ENCODE measurements around the gene CRABP2.

CRABP2 gene

DNA sequence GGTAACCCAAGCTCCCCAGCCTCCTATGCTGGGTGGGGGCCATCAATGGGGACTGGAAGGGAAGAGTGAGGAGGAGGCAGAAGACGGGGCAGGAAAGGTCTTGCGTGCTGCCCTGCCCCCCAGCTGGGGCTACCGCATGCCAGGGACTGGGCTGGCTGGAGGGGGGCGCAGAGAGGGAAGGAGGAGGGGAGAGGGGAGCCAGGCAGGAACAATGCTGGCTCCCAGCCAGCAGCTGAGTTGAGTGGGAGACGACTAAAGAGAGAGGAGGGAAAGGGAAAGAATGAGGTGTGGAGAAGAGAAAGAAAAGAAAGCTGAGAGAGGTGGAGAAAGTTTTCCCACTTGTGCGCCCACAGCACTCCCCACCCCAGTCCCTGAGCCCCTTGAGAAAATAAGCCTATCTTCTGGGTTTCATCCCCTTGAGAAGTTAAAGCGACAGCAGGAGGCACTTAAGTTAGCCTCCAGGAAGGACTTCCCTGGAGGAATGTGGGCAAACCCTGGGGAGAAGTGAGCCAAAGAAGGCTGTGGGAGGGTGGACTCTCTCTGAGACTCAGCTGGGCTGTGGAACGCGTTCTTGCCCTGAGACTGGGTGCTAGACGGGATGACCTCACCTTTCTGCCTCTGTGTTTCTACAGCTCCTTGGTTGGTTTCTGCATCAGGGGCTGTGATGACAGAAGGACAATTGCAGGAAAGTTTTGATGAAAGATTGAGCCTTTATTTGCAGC, 15.3 kb downstream of the CRABP2 start:
- no peak for DNase-seq (ENCODE audit: low read depth)

DNA sequence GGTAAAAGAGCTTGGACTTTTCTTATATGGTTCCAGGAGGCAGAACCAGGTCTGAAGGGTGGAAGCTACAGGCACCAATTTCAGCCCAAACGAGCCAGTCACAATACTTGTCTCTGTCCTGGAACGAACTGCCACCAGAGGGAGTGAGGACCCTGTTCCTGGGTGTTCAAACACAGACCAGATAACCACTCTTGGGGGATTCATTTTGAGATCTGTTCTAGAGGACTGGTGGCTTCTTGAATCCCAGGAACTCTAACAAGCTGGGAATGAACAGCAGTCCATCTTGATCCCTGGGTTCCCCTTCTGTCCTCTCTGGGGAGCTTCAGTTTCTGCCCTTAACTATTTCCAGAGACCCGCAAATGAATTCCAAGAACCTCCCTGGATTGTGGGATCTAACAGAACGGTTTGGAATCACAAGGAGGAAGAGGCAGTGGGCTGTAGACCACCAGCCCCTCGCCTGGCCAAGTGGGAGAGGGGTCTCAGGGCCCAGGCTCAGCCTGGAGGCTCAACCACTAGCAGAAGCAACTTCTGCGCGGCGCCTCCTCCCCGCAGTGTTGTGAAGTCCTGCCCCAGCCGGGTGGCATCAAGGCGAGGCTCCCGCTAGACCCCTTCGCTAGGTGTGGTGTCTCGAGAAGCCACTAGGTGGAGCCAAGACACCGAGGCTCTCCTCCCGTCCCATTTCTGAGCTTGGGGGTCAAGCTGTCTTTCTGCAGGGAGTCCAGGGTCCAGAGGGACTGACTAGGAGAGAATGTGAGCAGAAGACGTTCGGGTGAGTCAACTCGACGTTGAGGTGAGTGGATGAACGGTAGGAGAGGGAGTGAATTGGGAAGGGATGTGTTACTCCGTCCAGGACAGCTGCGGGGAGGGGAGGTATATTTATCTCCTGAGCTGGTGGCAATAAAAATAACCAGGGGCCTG, 16.1 kb downstream of the CRABP2 start:
- DNase-seq (ENCODE audit: low read depth) = peak; percentile 79

DNA sequence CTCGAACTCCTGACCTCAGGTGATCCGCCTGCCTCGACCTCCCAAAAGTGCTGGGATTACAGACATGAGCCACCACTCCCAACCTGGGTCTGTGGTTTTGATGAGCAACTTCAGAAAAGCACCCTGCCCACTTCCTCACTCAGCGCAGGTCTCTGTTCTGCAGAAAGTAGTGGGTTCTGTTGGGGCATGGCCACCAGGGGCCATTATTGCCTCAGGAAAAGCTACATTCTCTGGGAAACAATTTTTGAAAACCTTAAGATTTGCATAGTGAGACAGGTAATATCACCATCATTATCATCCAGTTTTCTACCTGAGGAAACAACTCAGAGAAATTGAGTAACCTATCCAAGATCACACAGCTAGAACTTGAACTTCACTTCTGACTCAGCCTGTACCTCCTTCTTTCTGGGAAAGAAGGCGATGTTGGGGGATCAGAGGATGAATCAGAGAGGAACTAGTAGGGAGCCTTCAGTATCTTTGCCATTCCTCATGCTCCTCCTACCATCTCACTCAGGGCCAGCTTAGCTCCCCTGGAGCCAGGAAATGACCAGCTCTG, 21.1 kb downstream of the CRABP2 start:
- no peak for DNase-seq (ENCODE audit: low read depth)

DNA sequence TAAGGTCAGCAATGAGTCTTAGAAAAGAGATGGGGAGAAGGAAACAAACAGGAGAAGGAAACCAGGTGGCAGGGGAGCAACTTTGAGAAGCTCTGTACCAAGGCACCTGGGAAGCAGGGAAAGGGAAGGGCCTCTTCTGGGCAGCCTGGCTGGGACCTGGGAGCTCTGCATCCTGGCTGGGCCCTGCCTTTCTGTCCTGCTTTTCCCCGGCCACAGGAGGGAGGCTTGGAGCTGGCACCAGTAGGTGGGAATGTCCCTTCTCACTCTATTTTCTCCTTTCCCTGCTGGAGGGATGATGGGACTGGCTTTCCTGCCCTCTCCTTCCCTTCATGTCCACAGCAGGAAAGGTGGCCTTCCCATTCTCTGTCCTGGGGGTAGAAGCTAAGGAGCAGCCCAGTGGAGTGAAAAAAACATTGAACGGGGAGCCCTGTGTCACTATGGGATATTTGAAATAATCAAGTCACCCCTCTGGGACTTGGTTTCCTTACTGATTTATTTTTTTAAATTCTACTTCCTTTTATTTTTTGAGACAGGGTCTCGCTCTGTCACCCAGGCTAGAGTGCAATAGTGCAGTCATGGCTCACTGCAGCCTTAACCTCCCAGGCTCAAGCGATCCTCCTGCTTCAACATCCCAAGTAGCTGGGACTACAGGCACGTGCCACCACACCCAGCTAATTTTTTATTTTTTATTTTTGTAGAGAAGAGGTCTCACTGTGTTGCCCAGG, 23.1 kb downstream of the CRABP2 start:
- DNase-seq (ENCODE audit: low read depth) = no peak

DNA sequence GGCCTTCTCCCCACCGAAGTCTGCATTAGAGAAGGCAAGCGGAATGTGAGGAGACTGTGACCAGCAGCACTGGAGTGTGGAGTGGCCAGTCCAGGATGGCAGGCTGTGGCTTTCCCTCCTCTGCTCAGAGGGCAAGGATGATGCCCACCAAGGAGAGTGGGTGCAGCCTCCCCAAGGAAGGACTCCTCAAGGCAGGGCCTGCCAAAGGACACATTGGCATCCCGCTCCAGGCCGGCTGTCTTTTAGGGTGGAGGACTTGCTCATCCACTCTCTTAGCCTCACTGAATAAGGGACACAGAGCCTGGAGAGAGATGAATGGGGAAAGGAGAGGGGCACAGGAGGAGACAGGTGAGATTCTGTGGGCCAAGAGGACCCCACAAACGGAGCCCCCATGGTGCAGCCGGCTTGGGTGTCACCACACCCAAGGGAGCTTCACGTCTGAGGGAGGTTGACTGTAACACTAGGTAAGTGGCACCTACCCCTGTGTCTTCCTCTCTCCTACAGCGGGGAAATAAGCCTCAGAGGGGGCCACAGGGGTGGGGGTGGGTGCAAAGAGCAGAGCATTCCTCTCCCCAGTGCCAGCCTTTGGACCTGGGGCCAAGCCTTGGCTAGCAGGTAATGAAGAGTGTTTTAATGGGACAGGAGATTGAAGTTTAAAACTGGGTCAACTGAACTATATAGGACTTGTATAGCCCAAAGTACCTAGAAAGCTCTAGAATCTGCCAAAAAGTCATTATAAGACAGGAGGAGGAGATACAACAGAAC, 24.0 kb downstream of the CRABP2 start:
- no peak for DNase-seq (ENCODE audit: low read depth)

DNA sequence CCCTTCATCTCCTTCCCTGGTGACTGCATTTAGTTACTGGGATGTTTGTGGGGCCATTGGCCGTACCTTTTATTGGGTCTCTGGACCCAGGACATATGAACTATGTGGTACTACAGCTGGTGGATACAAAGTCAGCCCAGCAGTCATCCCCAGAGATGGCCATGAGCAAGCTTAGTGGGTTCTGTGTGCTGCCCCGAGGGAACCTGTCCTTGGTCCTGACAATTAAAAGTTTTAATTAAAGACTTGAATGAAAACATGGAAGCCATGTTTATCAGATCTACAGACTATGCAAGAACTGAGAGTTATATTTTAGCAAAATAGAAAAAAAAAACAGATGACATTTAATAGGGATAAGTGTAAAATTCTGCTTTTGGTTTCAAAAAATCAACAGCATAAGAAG, 25.3 kb downstream of the CRABP2 start:
- DNase-seq (ENCODE audit: low read depth) = no peak

DNA sequence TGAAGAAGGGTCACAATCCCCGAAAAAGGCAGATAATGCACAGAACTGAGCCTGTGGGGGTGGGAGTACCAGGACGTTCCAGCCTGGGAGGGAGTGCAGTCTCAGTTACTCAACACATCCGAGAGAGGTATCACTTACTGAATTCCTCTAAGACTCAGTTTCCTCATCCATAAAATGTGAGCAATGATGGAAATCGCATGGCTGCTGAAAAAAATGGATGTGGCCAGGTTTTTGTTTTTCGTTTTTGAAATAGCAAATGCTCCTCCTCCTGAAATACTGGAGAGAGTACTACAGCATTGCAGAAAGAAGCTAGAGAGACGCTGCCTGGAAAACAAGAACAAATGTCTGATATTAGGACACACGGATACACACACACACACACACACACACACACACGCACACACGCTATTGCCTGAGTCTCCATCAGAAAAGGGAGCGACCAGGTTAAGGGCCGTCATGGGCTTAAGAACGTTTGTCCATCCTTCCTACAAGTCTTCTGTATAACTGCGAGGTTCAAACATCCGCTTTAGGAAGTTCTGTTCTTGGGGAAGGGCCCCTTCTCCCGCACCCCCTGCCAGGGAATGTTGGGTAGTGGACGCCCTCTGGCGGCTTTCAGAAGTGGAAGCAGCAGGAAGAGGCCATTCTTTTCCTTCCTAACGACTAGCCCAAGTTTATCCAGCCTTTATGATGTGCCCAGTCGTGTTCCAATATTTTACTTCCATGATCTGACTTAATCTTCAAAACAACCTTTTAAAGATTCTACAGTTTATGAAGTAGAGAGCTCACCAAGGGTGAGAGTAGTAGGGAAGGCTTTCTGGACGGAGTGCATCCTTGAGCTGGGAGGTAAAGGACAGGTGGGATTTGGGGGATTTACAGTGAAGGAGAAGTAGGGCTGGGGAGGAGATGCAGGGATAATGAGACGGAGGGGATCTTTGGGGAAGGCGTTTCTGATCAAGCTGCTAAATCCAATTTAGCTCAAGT, 27.5 kb downstream of the CRABP2 start:
- peak; percentile 85 for DNase-seq (ENCODE audit: low read depth)

DNA sequence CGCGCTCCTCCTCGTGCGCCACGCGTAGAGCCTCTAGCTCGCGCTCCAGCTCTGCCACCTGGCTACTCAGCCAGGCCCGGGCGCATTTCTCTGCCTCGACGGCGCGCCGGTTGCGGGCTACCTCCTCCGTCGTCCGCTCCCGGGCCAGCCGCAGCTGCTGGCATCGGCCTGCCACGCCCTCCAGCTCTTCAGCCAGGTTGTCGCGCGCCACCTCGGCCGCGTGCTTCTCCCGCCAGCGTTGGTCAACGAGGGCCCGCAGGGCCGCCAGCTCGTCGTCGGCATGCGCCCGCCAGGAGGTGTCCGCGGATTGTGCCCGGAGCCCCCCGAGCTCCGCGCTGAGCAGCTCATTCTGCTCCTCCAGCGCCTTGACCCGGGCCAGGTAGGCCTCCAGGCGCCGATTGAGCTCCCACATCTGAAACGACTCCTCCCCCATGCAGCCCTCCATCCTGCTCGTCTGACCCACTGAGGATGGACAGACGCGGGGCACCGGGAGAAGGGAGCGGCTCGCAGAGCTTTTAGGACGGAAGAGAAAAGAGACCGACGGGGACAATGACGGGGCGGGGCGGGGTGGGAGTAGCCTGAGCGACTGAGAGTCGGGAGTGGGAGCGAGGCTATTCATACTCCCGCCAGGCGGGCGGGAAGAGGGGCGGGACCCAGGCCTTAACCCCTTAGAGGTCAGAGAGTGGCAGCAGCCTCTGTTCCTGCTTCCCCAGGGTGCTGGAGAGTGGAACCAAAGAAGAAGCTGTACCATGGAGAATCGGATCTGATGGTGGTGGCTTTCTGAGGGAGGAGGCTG, 28.4 kb downstream of the CRABP2 start, which contains the start of gene NES:
TSS of gene NES (minus strand) at position 588 of the 796 bp plus-strand sequence. CDS start at position 445, 143 bp downstream.
- no peak for DNase-seq (ENCODE audit: low read depth)

DNA sequence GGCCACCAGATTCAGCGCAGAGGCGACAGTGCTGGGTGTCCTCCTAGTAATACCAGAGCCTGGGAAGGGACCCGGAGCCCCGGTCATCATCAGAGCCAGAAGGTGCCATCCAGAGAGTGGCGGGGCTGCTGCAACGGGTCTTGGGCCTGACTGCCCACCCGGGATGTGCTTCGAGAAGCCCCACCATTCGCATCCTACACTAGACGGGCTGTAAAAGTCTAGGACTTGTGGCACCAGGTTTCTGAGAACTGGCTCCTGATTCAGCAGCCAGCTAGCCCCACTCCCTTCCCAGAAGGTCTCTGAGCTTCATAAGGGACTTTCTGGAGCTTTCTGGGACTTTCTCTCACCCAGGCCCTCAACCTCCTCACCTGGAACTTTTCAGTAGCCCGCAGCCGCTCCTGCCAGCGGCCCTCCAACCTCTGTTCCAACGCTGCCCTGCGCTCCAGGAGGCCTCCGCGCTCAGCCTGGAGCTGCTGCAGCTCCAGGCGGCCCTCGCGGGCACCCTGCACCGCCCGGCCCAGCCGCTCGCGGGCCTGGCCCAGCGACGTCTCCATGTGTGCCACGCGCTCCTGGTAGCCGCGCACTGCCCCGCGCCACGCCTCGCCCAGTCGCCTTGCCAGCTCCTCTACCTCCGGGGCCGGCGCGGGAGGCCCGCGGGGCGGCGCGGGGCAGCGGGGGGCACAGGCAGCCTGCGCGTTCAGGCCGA, 29.1 kb downstream of the CRABP2 start:
- no peak for DNase-seq (ENCODE audit: low read depth)

DNA sequence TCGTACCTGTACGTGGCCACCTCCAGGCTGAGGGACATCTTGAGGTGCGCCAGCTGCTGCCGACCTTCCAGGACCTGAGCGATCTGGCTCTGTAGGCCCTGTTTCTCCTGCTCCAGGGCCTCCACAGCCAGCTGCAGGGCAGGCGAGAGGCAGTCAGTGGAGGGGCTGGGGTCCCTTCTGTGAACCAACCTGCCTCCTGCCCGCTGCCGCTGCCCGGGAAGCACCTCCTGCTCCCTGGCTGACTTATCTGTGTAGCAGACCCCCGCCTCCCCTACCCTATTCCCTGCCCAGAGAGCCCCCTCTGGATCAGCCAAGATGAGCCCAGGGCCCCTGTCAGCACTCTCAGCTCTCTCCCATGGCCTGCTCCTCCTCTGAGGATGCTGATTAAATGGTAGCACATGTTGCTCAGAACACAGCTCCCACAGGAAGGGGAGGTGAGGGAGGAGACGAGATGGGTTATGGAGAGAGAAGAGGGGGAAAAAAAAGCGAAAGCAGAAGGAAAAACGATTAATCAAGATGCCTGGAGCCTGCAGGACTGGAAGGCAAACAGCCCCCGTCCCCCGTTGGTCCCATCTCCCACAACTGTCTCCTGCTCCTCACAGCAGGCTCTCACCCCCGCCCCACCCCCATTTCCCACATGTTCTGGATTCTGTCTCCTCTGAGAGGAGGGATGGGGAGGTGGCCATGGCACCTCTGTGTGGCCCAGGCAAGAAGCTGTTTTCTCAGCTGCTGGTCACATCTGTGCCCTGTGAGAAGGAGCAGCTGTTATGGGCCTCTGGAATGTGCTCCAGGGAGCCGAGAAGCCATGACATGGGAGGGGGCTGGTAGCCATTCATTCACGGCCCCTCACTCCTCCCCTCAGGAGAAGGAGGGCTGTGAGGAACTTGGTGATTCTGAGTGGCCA, 29.9 kb downstream of the CRABP2 start:
- no peak for DNase-seq (ENCODE audit: low read depth)

DNA sequence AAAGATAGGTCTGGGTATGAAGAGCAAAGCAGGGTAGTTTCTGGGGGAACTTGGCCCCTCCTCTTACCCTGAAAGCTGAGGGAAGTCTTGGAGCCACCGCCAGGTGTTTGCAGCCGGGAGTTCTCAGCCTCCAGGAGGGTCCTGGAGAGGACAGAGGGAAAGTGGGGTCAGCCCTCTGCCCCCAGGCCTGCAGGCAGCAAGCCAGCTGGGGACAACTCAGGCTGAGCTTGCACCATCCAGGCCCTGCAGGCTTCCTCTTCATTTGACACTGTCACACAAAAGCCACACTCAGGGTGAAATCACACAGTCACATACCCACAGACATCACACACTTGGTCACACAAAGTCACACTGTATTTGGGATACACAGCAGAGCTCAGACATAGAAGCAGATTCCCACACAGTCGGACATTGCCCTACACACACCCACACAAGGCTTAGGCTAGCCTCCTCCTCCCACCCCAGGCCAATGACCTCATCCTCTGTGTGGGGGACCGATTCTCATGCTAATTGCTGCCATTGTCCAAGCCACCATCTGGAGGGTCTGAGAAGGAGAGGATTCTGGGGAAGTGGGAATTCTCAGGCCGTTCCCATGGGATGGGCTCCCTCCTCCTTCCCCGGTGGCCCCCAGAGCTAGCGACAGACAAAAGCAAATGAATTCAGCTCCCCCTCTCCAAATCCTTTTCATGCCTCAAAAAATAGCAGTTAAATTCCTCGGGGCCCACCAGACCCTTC, 31.8 kb downstream of the CRABP2 start:
- no peak for DNase-seq (ENCODE audit: low read depth)

DNA sequence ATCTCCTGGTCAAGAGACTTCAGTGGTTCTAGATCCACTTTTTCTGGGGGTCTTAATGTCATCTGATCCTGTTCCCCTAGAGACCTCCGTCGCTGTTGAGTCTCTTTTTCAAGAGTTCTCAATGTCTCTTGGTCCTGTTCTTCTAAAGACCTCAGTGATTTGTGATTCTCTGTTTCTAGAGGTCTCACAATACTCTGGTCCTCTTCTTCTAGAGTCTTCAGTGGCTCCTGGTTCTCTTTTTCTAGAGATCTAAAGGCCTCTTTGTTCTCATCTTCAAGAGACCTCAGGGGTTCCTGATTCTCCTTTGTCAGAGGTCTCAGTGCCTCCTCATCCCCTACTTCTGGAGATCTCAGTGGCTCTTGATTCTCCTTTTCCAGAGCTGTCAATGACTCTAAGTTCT, 33.6 kb downstream of the CRABP2 start:
- no peak for DNase-seq (ENCODE audit: low read depth)

DNA sequence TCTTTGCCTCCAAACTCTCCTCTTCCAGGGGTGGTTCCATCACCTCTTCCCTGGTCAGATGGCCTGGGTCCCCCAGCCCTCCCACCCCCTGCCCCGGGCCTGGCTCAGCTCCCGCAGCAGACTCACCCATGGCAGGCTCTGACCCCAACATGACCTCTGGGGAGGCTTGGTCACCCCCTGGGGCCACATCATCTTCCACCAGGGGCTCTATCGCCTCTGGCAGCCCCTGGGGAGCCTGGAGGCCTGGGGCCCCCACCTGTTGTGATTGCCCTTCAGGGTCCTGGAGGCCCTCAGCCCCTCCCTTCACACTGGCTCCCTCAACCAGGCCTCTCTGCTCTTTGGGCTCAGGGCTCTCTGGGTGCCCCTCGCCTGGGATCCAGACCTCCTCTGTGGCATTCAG, 34.6 kb downstream of the CRABP2 start:
- DNase-seq (ENCODE audit: low read depth) = no peak

DNA sequence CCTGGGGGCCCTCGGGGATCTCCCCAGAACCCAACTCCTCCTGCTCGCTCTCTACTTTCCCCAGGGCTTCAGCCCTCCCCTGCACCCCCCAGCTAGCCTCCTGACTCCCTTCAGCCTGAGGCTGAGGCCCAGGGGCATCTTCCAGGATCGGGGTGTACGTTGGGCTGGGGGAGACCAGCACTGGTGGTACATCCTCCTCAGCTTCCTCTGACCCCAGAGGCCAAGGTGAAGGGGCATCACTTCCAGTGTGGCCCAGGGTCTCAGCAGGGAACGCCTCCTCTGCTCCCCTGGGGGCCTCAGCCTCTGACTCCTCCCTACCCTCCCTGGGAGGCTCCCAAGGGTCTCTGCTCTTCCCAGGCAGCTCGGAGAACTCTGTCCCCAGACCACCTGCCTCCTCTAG, 35.0 kb downstream of the CRABP2 start:
- DNase-seq (ENCODE audit: low read depth) = no peak

DNA sequence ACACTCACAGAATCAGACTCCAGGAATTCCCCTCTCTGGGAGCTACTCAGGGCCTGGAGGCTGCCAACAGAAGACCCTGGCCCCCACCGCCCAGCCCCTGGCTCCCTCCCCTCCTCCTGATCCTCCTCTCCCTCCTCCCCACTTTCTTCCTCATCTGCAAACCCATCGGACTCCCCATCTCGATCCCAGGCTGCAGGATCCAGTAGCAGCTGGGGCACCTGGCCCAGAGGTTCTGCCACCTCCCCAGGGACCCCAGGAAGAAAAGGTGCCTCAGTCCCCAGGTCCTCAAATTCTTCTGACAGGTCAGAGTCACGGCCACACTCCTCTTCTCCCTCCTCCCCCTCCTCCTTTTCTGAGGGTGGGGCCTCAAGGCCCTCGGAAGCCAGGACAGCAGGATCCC, 35.6 kb downstream of the CRABP2 start:
- no peak for DNase-seq (ENCODE audit: low read depth)

DNA sequence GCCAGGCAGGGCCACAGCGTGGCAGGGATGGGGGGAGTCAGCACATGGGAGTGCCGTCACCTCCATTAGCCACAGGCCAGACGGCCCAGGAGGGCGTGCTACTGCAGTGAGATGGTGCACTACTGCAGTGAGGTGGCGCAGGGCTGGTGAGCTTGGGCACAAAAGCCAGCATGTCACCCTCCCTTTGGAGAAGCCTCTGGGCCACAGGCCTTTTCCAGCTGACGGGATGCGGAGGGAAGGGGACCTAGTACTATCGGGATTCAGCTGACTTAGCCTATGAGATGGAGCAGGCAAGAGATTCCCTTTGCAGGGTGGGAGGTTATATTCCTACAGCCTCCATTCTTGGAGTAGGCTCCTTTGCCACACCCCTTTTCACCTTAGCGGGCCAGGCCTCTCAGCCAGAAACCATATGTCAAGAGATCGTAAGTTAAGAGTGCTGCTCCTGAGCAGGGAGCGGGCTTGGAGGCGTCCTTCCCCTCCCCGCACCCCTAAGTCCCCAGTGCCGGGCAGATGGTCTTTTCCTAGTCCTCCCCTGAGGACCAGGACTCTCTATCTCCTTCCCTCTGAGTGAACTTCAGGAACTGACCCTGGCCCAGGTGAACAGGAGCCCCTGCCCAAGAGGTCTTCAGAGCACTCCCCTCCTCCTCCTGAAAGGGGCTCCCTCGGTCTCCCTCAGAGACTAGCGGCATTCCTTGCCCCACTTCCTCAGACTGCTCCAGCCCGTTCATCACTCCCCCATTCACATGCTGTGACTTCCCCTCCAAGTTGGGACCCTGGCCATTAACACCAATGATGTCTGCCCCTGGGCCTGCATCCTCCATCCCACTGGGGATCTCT, 36.4 kb downstream of the CRABP2 start:
- DNase-seq (ENCODE audit: low read depth) = no peak

All from fibroblast of the conjunctiva (primary cell).